Kidney (tissue), 14 donors: ENCODE results near the gene F11R. TPM values are rescaled to one million over a fixed set of nuclear protein-coding genes. Genes with fewer than 3 reads are reported as not detected.
"Not testable (repeated sequence)": the region's sequence is repeated elsewhere in the genome, so short reads cannot be mapped to it uniquely, and the experiment has no call there.

ENCODE experiments used
- DNase-seq, 5 donors: peaks; one replicate each; pipeline ENCODE4 v3.0.0-alpha.2; 2013 to 2020
- FAIRE-seq: peaks from 2 replicates; lab custom pipeline; 2012; peaks lifted over from hg19 to GRCh38; lab: Jason Lieb, UNC
- H3K27ac ChIP-seq, 2 donors: one replicate each; pipeline ENCODE4 v1.7.0; 2013; ENCODE audit warnings: low read depth in 2 of 2, low read length in 2 of 2, inconsistent platforms in 1 of 2
- H3K27me3 ChIP-seq: one replicate; pipeline ENCODE4 v1.7.1; 2013; ENCODE audit warnings: low read length, inconsistent platforms; ENCODE audit not compliant: control insufficient read depth, insufficient read depth
- H3K36me3 ChIP-seq, 3 donors: one replicate each; pipeline versions ENCODE4 v1.7.0 to v1.7.1; 2013; ENCODE audit warnings: low read length in 3 of 3, control low read depth in 1 of 3, inconsistent platforms in 1 of 3; ENCODE audit not compliant: insufficient read depth in 3 of 3, control insufficient read depth in 2 of 3
- H3K4me1 ChIP-seq, 3 donors: one replicate each; pipeline versions ENCODE4 v1.7.0 to v1.7.1; 2013; ENCODE audit warnings: low read length in 3 of 3, inconsistent platforms in 1 of 3, low read depth in 1 of 3; ENCODE audit not compliant: control insufficient read depth in 2 of 3, insufficient read depth in 2 of 3
- H3K4me3 ChIP-seq, 3 donors: one replicate each; pipeline versions ENCODE4 v1.7.0 to v1.8.1; 2013; ENCODE audit warnings: low read length in 3 of 3, control low read depth in 1 of 3, inconsistent platforms in 1 of 3
- H3K9ac ChIP-seq, 3 donors: one replicate each; pipeline versions ENCODE4 v1.7.0 to v1.7.1; 2013; ENCODE audit warnings: low read length in 3 of 3, control low read depth in 1 of 3, inconsistent platforms in 1 of 3
- H3K9me3 ChIP-seq, 3 donors: one replicate each; pipeline versions ENCODE4 v1.7.0 to v1.7.1; 2013; ENCODE audit warnings: low read length in 3 of 3, control low read depth in 1 of 3, inconsistent platforms in 1 of 3; ENCODE audit not compliant: control insufficient read depth in 2 of 3, insufficient read depth in 1 of 3
- intact Hi-C: fragments of 100-400 bp; cut with DNase I; formaldehyde crosslinking; loops from one replicate; pipeline ENCODE4 v1.11.1; 2022
- polyA plus RNA-seq: library from polyadenylated mRNA; stranded (reverse); fragments of 350-450 nt; fragmentation: Illumina TruSeq; extraction: RNeasy Lipid Tissue Mini Kit (QIAGEN cat#74804); gene quantifications from one replicate; pipeline ENCODE4 v1.2.3, GENCODE V29; 2014; ENCODE audit warnings: low read depth, low replicate concordance; ENCODE audit not compliant: insufficient read depth
- total RNA-seq: library from RNA; stranded (reverse); fragmentation: NEBNext Ultra II Directional; extraction: Animal tissue kit (Norgen Biotek cat#: 25700); gene quantifications from one replicate; pipeline ENCODE4 v1.2.1, GENCODE V29; 2021
- TF ChIP-seq, protein P1 (sequence below): IDR thresholded peaks from 3 replicates; pipeline ENCODE4 v1.5.1; 2012; ENCODE audit warnings: mild to moderate bottlenecking, moderate library complexity, borderline replicate concordance; ENCODE audit not compliant: insufficient read depth; ENCODE audit errors: extremely low read depth
- donor health status: control.
- donor health status: control.
- donor health status: control.
- donor health status: control.
- donor health status: control.
- donor health status: DM: yes; HTN: yes; CAD: no.
- donor health status: Normal renal cell carcinoma (clear cell type).

Gene F11R
- total and polyA plus RNA-seq, 2 donors from 2014 or later, result 36.9 to 117 TPM

DNA sequence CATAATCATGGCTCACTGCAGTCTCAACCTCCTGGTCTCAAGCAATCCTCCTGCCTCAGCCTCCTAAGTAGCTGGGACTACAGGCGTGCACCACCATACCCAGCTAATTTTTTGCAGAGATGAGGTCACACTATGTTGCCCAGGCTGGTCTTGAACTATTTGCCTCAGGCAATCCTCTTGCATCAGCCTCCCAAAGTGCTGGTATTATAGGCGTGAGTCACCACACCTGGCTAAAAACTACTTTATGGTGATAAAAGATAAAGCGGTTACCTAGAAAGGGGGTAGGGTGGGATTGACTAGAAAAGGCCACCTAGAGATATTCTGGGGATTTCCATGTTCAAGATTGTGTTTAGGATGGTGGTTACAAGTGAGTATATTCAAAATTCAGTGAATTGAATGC, 12.8 kb upstream of the F11R start:
- no peaks in the 10 kb centered on the region for H3K27me3 ChIP-seq
- no peaks in the 10 kb centered on the region for H3K36me3 ChIP-seq
- H3K4me3 ChIP-seq, result no peak overlapping the region
- TF ChIP-seq, protein P1, sequence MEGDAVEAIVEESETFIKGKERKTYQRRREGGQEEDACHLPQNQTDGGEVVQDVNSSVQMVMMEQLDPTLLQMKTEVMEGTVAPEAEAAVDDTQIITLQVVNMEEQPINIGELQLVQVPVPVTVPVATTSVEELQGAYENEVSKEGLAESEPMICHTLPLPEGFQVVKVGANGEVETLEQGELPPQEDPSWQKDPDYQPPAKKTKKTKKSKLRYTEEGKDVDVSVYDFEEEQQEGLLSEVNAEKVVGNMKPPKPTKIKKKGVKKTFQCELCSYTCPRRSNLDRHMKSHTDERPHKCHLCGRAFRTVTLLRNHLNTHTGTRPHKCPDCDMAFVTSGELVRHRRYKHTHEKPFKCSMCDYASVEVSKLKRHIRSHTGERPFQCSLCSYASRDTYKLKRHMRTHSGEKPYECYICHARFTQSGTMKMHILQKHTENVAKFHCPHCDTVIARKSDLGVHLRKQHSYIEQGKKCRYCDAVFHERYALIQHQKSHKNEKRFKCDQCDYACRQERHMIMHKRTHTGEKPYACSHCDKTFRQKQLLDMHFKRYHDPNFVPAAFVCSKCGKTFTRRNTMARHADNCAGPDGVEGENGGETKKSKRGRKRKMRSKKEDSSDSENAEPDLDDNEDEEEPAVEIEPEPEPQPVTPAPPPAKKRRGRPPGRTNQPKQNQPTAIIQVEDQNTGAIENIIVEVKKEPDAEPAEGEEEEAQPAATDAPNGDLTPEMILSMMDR, result no peak
- intact Hi-C loops, result no loop called here
- H3K4me1 ChIP-seq, result peaks cover 0 to 5% (median 2%) of the 10 kb centered on the region in 3 donors
- no peak for DNase-seq
- no peak overlapping the region for H3K27ac ChIP-seq
- no peaks in the 10 kb centered on the region for H3K9me3 ChIP-seq
- no peak for FAIRE-seq
- H3K9ac ChIP-seq, result no peak overlapping the region

DNA sequence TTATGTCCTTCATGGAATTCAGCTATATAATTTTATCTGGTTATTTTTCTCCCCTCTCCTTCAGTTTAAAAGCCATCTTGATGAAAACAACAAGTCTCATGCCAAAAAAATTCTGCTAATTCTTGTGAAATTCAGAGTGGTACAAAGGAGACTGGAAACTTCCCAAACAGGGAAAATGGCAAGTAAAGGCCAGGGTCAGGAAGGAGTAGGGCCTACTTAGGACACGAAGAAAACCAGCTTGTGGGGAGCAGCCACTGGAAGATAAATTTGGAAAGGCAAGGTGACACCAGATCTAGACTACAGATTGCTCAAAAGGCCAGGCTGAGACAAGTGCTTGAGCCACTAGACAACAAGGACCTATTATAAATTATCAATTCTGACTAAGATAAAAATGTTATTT, 11.5 kb upstream of the F11R start:
- Histone ChIP-seq H3K9me3 (no peaks in the 10 kb centered on the region), H3K4me3 (no peak overlapping the region), H3K36me3 (no peaks in the 10 kb centered on the region), H3K4me1 (peaks cover 0 to 1% (median 0%) of the 10 kb centered on the region in 3 donors), H3K9ac (no peak overlapping the region), H3K27ac (no peak overlapping the region), H3K27me3 (no peaks in the 10 kb centered on the region)
- DNase-seq (no peak), FAIRE-seq (no peak)
- TF ChIP-seq, protein P1, result no peak
- intact Hi-C loops, result no loop called here

- FAIRE-seq (no peak), DNase-seq (no peak)
- intact Hi-C loops, result no loop called here
- Histone ChIP-seq H3K27ac (no peak overlapping the region), H3K4me3 (no peak overlapping the region), H3K4me1 (no peaks in the 10 kb centered on the region), H3K36me3 (no peaks in the 10 kb centered on the region), H3K9ac (no peak overlapping the region), H3K9me3 (no peaks in the 10 kb centered on the region), H3K27me3 (no peaks in the 10 kb centered on the region)
- TF ChIP-seq, protein P1, result no peak
These were observed 10.9 kb upstream of the F11R start for GRCh38 chr1:161031874-161032273.

DNA sequence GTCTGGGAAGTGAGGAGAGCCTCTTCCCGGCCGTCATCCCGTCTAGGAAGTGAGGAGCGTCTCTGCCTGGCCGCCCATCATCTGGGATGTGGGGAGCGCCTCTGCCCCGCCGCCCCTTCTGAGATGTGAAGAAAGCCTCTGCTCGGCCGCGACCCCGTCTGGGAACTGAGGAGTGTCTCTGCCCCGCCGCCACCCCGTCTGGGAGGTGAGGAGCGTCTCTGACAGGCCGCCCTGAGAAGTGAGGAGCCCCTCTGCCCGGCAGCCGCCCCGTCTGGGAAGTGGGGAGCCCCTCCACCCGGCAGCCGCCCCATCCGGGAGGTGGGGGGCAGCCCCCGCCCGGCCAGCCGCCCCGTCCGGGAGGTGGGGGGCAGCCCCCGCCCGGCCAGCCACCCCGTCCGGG, 8.5 kb upstream of the F11R start:
- DNase-seq, intact Hi-C loops, H3K9me3 ChIP-seq, H3K4me3 ChIP-seq, H3K27me3 ChIP-seq, H3K9ac ChIP-seq, FAIRE-seq, H3K4me1 ChIP-seq, H3K36me3 ChIP-seq, H3K27ac ChIP-seq: not testable (repeated sequence)

DNA sequence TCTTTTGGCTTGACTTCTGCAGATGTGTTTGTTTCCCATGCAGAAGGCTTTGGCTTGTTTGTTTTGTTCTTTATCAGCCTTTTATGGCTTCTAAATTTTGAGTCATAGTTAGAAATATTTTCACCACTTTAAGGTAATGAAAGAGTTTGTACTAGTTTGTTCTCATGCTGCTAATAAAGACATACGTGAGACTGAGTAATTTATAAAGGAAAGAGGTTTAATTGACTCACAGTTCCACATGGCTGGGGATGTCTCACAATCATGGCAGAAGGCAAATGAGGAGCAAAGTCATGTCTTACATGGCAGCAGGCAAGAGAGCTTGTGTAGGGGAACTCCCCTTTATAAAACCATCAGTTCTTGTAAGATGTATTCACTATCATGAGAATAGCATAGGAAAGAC, 6.0 kb upstream of the F11R start:
- H3K36me3 ChIP-seq, H3K27ac ChIP-seq, H3K4me1 ChIP-seq, H3K27me3 ChIP-seq, DNase-seq, H3K4me3 ChIP-seq, FAIRE-seq, intact Hi-C loops, H3K9me3 ChIP-seq, H3K9ac ChIP-seq: not testable (repeated sequence)

- intact Hi-C loops, FAIRE-seq, DNase-seq: not testable (repeated sequence)
These were observed 1.5 kb upstream of the F11R start for GRCh38 chr1:161022432-161022831.

More at GRCh38 chr1:161022432-161022831, 1.5 kb upstream of the F11R start:
- not testable (repeated sequence) for H3K9me3 ChIP-seq, H3K36me3 ChIP-seq, H3K4me3 ChIP-seq, H3K9ac ChIP-seq, H3K27me3 ChIP-seq, H3K27ac ChIP-seq
- H3K4me1 ChIP-seq, result peaks cover 0 to 14% (median 11%) of the 10 kb centered on the region in 3 donors
